K562 (cell line): ENCODE data around the gene MYO1D.

Source experiments
- CEBPB ChIP-seq: fragments of 450-650 bp; IDR thresholded peaks from 2 replicates; pipeline ENCODE4 v1.6.1; 2016; ENCODE audit warnings: missing genetic modification characterization, missing compliant biosample characterization
- CHD4 ChIP-seq: fragments of 200-600 bp; sonication (generic); IDR thresholded peaks from 3 replicates; pipeline ENCODE4 v1.6.1; 2012; ENCODE audit warnings: low read depth, mild to moderate bottlenecking, mixed read lengths, low read length, inconsistent platforms; ENCODE audit not compliant: insufficient read depth, insufficient replicate concordance, poor library complexity, severe bottlenecking
- CTCF ChIP-seq, 3 experiments: IDR thresholded peaks in 2 of 3; conservative IDR thresholded peaks in 1 of 3; 2 replicates each; pipeline ENCODE4 v1.5.1; 2011 to 2012; ENCODE audit warnings: low read length in 3 of 3, mild to moderate bottlenecking in 3 of 3, control low read depth in 2 of 3, improper control_type of control experiment in 1 of 3, inconsistent platforms in 1 of 3, low read depth in 1 of 3, mixed read lengths in 1 of 3, moderate library complexity in 1 of 3; ENCODE audit not compliant: insufficient read depth in 2 of 3
- JUND ChIP-seq, 2 experiments: IDR thresholded peaks; 2 replicates in 1 of 2; 3 replicates in 1 of 2; pipeline ENCODE4 v1.6.1; 2011; ENCODE audit warnings: borderline replicate concordance in 2 of 2, low read depth in 2 of 2, low read length in 2 of 2, improper control_type of control experiment in 1 of 2, missing biosample characterization in 1 of 2, missing genetic modification characterization in 1 of 2, missing genetic modification reagents in 1 of 2
- KLF16 ChIP-seq: IDR thresholded peaks from 2 replicates; pipeline ENCODE4 v1.6.1; 2016; ENCODE audit warnings: antibody characterized with exemption
- POLR2A ChIP-seq: fragments of 450-650 bp; conservative IDR thresholded peaks from 2 replicates; pipeline ENCODE4 v1.6.1; 2016
- RAD21 ChIP-seq, 2 experiments: fragments of 250-450 bp in 1 of 2; fragments of 450-650 bp in 1 of 2; sonication (Bioruptor Pico) in 1 of 2; formaldehyde crosslinking in 1 of 2; IDR thresholded peaks in 1 of 2; conservative IDR thresholded peaks in 1 of 2; 2 replicates each; pipeline versions ENCODE4 v1.4.0 to v1.8.0; 2020 to 2022; ENCODE audit warnings: mild to moderate bottlenecking in 2 of 2, moderate library complexity in 1 of 2
- SIN3A ChIP-seq, 2 experiments: fragments of 150-350 bp in 1 of 2; IDR thresholded peaks; 2 replicates each; pipeline ENCODE4 v1.6.1; 2011 to 2016; ENCODE audit warnings: borderline replicate concordance in 2 of 2, low read depth in 2 of 2, low read length in 2 of 2, mild to moderate bottlenecking in 2 of 2, moderate library complexity in 2 of 2; ENCODE audit not compliant: control insufficient read depth in 1 of 2
- SRF ChIP-seq, 2 experiments: fragments of 250-450, 450-650 bp in 1 of 2; sonication (Bioruptor Pico) in 1 of 2; sonication (generic) in 1 of 2; formaldehyde crosslinking; IDR thresholded peaks; 2 replicates each; pipeline versions ENCODE4 v1.5.0 to v1.5.1; 2020 to 2022; ENCODE audit warnings: mild to moderate bottlenecking in 1 of 2, missing genetic modification reagents in 1 of 2
- TARDBP ChIP-seq: fragments of 450-650 bp; IDR thresholded peaks from 2 replicates; pipeline ENCODE4 v1.6.1; 2016
- TF ChIP-seq, protein P1 (sequence below): fragments of 450-650 bp; IDR thresholded peaks from 2 replicates; pipeline ENCODE4 v1.6.1; 2018; ENCODE audit not compliant: partially characterized antibody
- TF ChIP-seq, protein P2 (sequence below): sonication (generic); formaldehyde crosslinking; IDR thresholded peaks from 2 replicates; pipeline ENCODE4 v1.8.0; 2022; ENCODE audit warnings: mild to moderate bottlenecking, missing genetic modification reagents, borderline replicate concordance
- TF ChIP-seq, protein P3 (sequence below): fragments of 150-350 bp; conservative IDR thresholded peaks from 2 replicates; pipeline ENCODE4 v1.6.1; 2014; ENCODE audit warnings: low read length

- TF ChIP-seq KLF16 (no peak), CEBPB (tag) (no peak), CTCF (IDR thresholded peaks at IDR 0.05 in 2 of 3, conservative IDR thresholded peaks at IDR 0.05 in 1 of 3; ENCODE audit: insufficient read depth in 2 of 3, low read depth in 1 of 3, low read length in 3 of 3) (no peak), JUND (IDR thresholded peaks at IDR 0.05; ENCODE audit: borderline replicate concordance, low read depth, low read length) (no peak), JUND (tag; IDR thresholded peaks at IDR 0.05; ENCODE audit: borderline replicate concordance, low read depth, low read length) (no peak), SRF (CRISPR knock-in tag; IDR thresholded peaks at IDR 0.05) (no peak), POLR2A (no peak), CHD4 (no peak), SIN3A (IDR thresholded peaks at IDR 0.05; ENCODE audit: borderline replicate concordance in 2 of 2, control insufficient read depth in 1 of 2, low read depth in 2 of 2, low read length in 2 of 2) (no peak), TARDBP (no peak), RAD21 (CRISPR knock-in tag; conservative IDR thresholded peaks at IDR 0.05 in 1 of 2, IDR thresholded peaks at IDR 0.05 in 1 of 2) (no peak)
- TF ChIP-seq, protein P1, sequence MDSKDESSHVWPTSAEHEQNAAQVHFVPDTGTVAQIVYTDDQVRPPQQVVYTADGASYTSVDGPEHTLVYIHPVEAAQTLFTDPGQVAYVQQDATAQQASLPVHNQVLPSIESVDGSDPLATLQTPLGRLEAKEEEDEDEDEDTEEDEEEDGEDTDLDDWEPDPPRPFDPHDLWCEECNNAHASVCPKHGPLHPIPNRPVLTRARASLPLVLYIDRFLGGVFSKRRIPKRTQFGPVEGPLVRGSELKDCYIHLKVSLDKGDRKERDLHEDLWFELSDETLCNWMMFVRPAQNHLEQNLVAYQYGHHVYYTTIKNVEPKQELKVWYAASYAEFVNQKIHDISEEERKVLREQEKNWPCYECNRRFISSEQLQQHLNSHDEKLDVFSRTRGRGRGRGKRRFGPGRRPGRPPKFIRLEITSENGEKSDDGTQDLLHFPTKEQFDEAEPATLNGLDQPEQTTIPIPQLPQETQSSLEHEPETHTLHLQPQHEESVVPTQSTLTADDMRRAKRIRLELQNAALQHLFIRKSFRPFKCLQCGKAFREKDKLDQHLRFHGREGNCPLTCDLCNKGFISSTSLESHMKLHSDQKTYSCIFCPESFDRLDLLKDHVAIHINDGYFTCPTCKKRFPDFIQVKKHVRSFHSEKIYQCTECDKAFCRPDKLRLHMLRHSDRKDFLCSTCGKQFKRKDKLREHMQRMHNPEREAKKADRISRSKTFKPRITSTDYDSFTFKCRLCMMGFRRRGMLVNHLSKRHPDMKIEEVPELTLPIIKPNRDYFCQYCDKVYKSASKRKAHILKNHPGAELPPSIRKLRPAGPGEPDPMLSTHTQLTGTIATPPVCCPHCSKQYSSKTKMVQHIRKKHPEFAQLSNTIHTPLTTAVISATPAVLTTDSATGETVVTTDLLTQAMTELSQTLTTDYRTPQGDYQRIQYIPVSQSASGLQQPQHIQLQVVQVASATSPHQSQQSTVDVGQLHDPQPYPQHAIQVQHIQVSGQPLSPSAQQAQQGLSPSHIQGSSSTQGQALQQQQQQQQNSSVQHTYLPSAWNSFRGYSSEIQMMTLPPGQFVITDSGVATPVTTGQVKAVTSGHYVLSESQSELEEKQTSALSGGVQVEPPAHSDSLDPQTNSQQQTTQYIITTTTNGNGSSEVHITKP: no peak
- TF ChIP-seq, protein P2, sequence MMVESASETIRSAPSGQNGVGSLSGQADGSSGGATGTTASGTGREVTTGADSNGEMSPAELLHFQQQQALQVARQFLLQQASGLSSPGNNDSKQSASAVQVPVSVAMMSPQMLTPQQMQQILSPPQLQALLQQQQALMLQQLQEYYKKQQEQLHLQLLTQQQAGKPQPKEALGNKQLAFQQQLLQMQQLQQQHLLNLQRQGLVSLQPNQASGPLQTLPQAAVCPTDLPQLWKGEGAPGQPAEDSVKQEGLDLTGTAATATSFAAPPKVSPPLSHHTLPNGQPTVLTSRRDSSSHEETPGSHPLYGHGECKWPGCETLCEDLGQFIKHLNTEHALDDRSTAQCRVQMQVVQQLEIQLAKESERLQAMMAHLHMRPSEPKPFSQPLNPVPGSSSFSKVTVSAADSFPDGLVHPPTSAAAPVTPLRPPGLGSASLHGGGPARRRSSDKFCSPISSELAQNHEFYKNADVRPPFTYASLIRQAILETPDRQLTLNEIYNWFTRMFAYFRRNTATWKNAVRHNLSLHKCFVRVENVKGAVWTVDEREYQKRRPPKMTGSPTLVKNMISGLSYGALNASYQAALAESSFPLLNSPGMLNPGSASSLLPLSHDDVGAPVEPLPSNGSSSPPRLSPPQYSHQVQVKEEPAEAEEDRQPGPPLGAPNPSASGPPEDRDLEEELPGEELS: no peak
- TF ChIP-seq, protein P3, sequence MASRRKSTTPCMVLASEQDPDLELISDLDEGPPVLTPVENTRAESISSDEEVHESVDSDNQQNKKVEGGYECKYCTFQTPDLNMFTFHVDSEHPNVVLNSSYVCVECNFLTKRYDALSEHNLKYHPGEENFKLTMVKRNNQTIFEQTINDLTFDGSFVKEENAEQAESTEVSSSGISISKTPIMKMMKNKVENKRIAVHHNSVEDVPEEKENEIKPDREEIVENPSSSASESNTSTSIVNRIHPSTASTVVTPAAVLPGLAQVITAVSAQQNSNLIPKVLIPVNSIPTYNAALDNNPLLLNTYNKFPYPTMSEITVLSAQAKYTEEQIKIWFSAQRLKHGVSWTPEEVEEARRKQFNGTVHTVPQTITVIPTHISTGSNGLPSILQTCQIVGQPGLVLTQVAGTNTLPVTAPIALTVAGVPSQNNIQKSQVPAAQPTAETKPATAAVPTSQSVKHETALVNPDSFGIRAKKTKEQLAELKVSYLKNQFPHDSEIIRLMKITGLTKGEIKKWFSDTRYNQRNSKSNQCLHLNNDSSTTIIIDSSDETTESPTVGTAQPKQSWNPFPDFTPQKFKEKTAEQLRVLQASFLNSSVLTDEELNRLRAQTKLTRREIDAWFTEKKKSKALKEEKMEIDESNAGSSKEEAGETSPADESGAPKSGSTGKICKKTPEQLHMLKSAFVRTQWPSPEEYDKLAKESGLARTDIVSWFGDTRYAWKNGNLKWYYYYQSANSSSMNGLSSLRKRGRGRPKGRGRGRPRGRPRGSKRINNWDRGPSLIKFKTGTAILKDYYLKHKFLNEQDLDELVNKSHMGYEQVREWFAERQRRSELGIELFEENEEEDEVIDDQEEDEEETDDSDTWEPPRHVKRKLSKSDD: no peak
Measured at GRCh38 chr17:32536736-32537643, 339.9 kb downstream of the MYO1D start.
